HG03469 (cell line): ENCODE measurements around the gene ADGRL3.

Experiments used
- ATAC-seq: cut with Tn5 transposase; IDR thresholded peaks from one replicate; pipeline ENCODE4 v1.9.1; 2021; ENCODE audit warnings: mild to moderate bottlenecking, moderate library complexity, moderate number of reproducible peaks; ENCODE audit not compliant: unreplicated experiment

ADGRL3 gene

GRCh38 chr4:61200187-61200915 is at the start of gene ADGRL3:
Gene ADGRL3 (plus strand): TSS chr4:61200326.
- ATAC-seq, result no peak

DNA sequence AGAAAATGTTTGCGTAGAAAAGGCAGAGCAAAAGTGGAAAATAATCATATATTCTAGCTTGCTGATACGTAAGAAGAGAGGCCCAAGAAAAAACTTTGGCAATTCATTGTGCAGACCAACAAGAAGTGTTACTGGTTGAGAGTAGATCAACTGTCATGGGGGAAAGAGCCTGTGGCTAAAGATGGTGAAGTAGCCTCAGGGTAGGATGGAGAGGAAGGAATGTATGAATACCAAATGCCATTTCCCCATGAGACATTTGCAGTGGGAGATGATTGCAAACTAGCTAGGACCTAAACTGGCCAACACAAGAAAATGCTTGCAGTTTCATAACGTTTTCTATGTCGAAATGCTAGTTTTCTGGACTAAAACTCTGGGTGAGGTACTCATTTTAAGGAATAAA is 47.7 kb upstream of the ADGRL3 start:
- ATAC-seq, result no peak

- no peak for ATAC-seq
Observed at GRCh38 chr4:61160478-61160877, 39.6 kb upstream of the ADGRL3 start.

DNA sequence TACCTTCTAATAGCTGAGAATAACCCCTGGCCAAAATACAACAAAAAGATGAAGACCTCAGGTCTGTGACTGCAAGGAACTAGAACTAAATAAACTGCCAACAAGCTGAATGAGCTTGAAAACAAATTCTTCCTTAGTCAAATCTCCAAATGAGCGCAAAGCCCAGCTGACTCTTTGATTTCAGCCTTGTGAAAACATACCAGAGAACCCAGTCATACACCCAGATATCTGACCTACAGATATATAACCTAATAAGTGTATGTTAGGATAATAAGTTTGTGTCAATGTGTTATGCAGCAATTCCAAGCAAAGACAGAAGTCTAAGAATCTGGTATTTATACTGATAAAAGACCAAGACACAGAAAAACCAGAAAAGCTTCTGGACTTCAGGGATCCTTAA is 38.0 kb upstream of the ADGRL3 start:
- no peak for ATAC-seq

DNA sequence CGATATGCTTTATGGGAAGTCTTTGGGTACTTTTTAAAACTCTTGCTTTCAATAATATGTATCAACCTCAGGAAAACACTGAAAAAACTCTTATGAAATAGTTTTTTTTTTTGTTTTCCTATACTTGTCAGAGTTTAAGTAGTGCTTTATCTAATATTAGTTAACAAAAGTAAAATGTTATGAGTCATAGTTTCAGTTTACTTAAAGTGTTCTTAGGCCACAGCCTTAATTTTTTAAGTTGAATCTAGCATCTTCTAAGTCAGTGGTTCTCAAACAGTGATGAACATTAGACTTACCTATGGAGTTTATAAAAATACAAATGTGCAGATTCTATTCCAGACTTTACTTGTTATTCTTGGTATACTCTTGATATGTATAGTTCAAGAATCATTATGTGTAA is 26.3 kb upstream of the ADGRL3 start:
- no peak for ATAC-seq

DNA sequence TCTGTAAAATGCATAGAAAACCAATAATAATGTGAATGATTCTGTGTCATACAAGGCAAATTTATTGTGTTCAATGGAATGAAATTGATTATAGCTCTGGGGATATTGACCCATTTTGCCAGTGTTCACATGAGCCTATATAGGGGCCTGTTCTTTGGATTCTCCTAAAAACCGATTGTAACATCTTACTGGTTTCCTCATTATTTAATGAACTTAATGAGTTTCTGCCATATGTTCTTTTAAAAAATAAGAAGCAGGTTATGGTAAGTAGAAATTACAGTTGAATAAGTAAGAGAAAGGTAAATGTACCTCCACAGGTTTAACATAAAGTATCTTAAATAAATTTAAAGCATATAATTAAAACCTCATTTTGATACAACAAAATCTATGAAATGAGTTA is 24.6 kb upstream of the ADGRL3 start:
- no peak for ATAC-seq

DNA sequence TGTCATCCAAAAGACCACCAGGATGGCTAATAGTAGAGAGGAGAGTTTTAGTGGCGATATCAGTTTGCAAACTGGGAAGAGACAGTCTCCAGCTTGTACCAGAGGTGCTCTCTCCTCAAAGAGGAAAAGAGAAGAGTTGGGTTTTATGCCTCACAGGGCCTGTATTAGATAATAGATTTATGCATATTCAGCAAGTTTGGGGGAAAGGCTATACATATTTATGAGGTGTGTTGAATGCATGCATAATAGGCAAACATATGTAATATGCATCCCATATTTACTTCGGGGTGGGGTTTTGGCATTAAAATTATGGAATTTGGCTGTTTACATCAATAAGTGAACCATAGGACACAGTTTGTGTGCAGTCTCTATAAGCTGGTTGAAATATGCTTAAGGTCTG is 22.8 kb upstream of the ADGRL3 start:
- ATAC-seq, result no peak

DNA sequence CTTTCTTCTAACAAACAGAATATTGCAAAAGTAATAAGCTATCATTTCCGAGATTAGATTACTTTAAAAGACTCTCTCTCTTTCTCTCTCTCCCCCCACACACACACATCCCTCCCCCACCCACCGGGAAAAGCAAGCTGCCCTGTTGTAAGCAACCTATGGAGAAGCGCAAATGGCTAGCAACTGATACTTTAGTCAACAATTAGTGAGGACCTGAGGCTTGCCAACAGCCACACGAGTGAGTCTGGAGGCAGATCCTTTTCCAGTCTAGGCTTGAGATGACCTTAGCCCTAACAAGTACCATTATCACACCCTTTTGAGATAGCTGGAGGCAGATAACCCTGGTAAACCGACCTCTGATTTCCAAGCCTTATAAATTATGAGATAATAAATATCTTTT is 19.7 kb upstream of the ADGRL3 start:
- no peak for ATAC-seq

GRCh38 chr4:61182915-61183314 is 17.2 kb upstream of the ADGRL3 start:
- ATAC-seq, result no peak

DNA sequence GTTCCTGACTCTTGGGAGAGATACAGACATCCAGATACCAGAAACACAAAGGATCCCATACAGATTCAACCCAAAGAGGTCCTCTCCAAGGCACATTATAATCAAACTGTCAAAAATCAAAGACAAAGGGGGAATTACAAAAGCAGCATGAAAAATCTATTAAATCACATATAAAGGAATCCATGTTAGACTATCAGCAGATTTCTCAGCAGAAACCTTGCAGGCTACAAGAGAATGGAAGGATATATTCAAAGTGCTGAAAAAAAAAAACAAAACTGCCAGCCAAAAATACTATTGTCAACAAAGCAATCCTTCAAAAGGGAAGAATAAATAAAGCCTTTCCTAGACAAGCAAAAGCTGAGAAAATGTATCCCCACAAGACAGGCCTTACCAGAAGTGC is 14.8 kb upstream of the ADGRL3 start:
- ATAC-seq, result no peak

- no peak for ATAC-seq
Observed at GRCh38 chr4:61192392-61192791, 7.7 kb upstream of the ADGRL3 start.

GRCh38 chr4:61193863-61194262 is 6.3 kb upstream of the ADGRL3 start:
- ATAC-seq, result no peak

- ATAC-seq, result no peak
Observed at GRCh38 chr4:61194571-61194970, 5.6 kb upstream of the ADGRL3 start.

DNA sequence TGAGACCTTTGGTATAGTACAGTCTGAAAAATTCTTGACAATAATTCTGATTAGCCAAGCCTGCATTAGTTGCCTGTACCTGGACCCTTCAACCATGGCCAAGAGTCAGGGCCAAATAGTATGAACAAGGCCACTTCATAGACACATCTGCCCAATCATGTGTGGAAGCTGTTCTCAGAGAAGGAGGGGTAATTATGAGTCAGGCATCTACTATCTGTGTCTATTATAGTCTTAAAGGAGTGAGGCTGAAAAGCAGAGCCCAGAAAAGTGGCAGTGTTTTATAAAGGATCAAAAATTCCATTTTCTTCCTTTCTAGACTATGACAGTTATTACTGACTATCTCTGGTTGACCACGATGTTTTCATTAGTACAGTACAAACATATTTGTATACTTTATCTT is 5.0 kb upstream of the ADGRL3 start:
- no peak for ATAC-seq

- ATAC-seq, result no peak
Observed at GRCh38 chr4:61198686-61199085, 1.4 kb upstream of the ADGRL3 start.

GRCh38 chr4:61199873-61200186 is 296 bp upstream of the ADGRL3 start:
- no peak for ATAC-seq

- no peak for ATAC-seq
Observed at GRCh38 chr4:61200916-61201526, 895 bp downstream of the ADGRL3 start.

GRCh38 chr4:61201561-61201960 is 1.4 kb downstream of the ADGRL3 start:
- ATAC-seq, result no peak

DNA sequence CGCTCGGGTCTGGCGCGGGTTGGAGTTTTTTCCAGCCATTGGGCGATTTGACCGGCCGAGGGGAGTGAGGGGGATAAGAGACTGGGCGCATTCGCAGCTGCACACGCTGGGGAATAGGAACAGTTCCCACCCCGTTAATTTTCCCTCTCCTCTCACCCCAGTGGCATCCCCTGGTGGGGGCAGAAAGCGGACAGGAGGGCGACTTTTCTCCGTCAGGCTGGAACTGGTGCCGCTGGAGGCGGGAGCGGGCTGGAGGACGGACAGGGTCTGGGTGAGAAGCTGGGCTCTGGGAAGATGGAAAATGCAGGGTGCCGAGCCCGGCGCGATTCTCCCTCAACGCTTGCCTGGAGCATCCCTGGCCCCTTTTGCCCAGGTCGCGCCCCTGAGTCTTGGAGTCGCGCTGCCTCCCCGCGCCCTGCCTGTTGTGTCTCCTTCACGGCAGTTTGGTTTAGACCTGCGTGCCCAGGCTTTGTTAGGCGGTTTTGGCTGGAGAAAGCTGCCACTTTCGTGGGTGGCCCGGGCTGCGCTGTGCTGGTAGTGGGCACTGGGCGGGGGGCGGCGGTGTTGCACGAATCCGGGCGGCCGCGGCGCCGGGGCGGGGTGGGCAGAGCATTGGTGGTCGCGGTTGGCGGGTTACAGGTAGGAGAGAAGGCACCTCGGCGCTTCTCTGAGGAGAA is 2.0 kb downstream of the ADGRL3 start:
- no peak for ATAC-seq

DNA sequence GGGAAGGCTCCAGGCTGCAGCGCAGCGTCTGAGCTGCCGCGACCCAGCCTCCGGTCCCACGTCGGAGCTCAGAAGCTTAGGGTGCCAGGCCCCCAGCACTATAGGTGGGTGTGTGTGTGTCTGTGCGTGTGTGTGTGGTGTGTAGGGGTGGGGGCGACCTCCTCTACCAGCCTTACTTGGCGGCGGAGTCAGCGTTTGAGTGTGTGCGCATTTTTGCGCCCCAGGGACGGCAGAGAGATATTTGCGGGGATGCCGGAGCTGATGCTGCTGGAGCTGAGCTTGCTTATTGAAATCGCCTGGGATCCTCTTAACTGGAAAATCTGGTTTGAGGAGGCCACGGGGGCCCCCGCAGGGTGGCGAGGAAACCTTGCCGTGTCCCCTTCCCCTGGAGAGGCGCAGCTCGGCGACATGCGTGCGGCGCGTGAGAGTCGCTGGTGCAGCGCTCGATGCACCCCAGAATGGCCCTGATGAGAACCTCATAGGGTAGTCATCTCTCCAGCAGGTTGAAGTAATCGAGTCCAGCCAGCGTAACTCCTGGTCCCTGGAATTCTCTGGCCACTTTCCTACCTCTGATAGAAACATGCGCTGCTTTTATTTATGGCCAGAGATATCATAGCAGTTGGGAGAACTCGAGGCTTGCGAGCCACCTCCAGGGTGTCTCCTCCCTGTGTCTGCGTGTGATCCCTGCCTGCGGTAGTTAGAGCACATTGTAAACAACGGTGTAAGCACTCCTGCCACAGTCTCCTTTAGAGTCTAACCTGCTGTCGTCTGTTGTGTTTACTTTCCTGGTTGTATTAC is 2.7 kb downstream of the ADGRL3 start:
- no peak for ATAC-seq

GRCh38 chr4:61203436-61203790 is 3.3 kb downstream of the ADGRL3 start:
- ATAC-seq, result no peak
